IPS-15b (cell line): ENCODE results near the gene SYNJ2.

ENCODE experiments used
- H3K27me3 ChIP-seq: one replicate; pipeline ENCODE4 v1.6.1; 2013; ENCODE audit warnings: low read length; ENCODE audit not compliant: control insufficient read depth, insufficient read depth
- H3K36me3 ChIP-seq: one replicate; pipeline ENCODE4 v1.6.1; 2013; ENCODE audit warnings: low read length; ENCODE audit not compliant: control insufficient read depth, insufficient read depth
- H3K4me1 ChIP-seq: one replicate; pipeline ENCODE4 v1.6.1; 2013; ENCODE audit warnings: mild to moderate bottlenecking, low read length; ENCODE audit not compliant: control insufficient read depth, insufficient read depth
- H3K4me3 ChIP-seq: one replicate; pipeline ENCODE4 v1.5.1; 2013; ENCODE audit warnings: low read depth, low read length
- H3K9ac ChIP-seq: one replicate; pipeline ENCODE4 v1.6.1; 2013; ENCODE audit warnings: low read depth, mild to moderate bottlenecking, low read length
- H3K9me3 ChIP-seq: one replicate; pipeline ENCODE4 v1.6.1; 2013; ENCODE audit warnings: mild to moderate bottlenecking, low read length; ENCODE audit not compliant: control insufficient read depth, insufficient read depth

The SYNJ2 gene

GRCh38 chr6:158029668-158030230 is 48.1 kb downstream of the SYNJ2 start:
- Histone ChIP-seq H3K27me3 (no peaks in the 10 kb centered on the region), H3K36me3 (no peaks in the 10 kb centered on the region), H3K9me3 (no peaks in the 10 kb centered on the region), H3K4me3 (no peak overlapping the region), H3K4me1 (no peaks in the 10 kb centered on the region), H3K9ac (no peak overlapping the region)

- no peaks in the 10 kb centered on the region for H3K36me3 ChIP-seq
- H3K4me1 ChIP-seq: no peaks in the 10 kb centered on the region
- no peak overlapping the region for H3K9ac ChIP-seq
- H3K9me3 ChIP-seq: no peaks in the 10 kb centered on the region
- no peak overlapping the region for H3K4me3 ChIP-seq
- H3K27me3 ChIP-seq: no peaks in the 10 kb centered on the region
Measured at GRCh38 chr6:158030380-158031300, 49.0 kb downstream of the SYNJ2 start.

- Histone ChIP-seq H3K9me3 (no peaks in the 10 kb centered on the region), H3K4me3 (no peak overlapping the region), H3K36me3 (no peaks in the 10 kb centered on the region), H3K27me3 (no peaks in the 10 kb centered on the region), H3K9ac (no peak overlapping the region), H3K4me1 (no peaks in the 10 kb centered on the region)
Measured at GRCh38 chr6:158031381-158032353, 50.0 kb downstream of the SYNJ2 start.

GRCh38 chr6:158032354-158032733 is 50.7 kb downstream of the SYNJ2 start:
- H3K9me3 ChIP-seq: no peaks in the 10 kb centered on the region
- H3K4me1 ChIP-seq: no peaks in the 10 kb centered on the region
- no peak overlapping the region for H3K4me3 ChIP-seq
- H3K9ac ChIP-seq: no peak overlapping the region
- no peaks in the 10 kb centered on the region for H3K27me3 ChIP-seq
- no peaks in the 10 kb centered on the region for H3K36me3 ChIP-seq

- no peak overlapping the region for H3K9ac ChIP-seq
- no peaks in the 10 kb centered on the region for H3K27me3 ChIP-seq
- H3K9me3 ChIP-seq: no peaks in the 10 kb centered on the region
- H3K36me3 ChIP-seq: no peaks in the 10 kb centered on the region
- H3K4me1 ChIP-seq: no peaks in the 10 kb centered on the region
- H3K4me3 ChIP-seq: no peak overlapping the region
Measured at GRCh38 chr6:158033077-158033750, 51.6 kb downstream of the SYNJ2 start.

GRCh38 chr6:158033751-158034702 is 52.4 kb downstream of the SYNJ2 start:
- Histone ChIP-seq H3K27me3 (no peaks in the 10 kb centered on the region), H3K9me3 (no peaks in the 10 kb centered on the region), H3K4me1 (no peaks in the 10 kb centered on the region), H3K4me3 (no peak overlapping the region), H3K9ac (no peak overlapping the region), H3K36me3 (no peaks in the 10 kb centered on the region)

- no peak overlapping the region for H3K4me3 ChIP-seq
- no peaks in the 10 kb centered on the region for H3K9me3 ChIP-seq
- H3K4me1 ChIP-seq: no peaks in the 10 kb centered on the region
- H3K9ac ChIP-seq: no peak overlapping the region
- H3K36me3 ChIP-seq: no peaks in the 10 kb centered on the region
- no peaks in the 10 kb centered on the region for H3K27me3 ChIP-seq
Measured at GRCh38 chr6:158036261-158036660, 54.6 kb downstream of the SYNJ2 start.

- no peaks in the 10 kb centered on the region for H3K27me3 ChIP-seq
- H3K36me3 ChIP-seq: no peaks in the 10 kb centered on the region
- no peaks in the 10 kb centered on the region for H3K4me1 ChIP-seq
- H3K9me3 ChIP-seq: no peaks in the 10 kb centered on the region
- no peak overlapping the region for H3K4me3 ChIP-seq
- no peak overlapping the region for H3K9ac ChIP-seq
Measured at GRCh38 chr6:158037021-158037420, 55.4 kb downstream of the SYNJ2 start.

- no peaks in the 10 kb centered on the region for H3K27me3 ChIP-seq
- no peaks in the 10 kb centered on the region for H3K9me3 ChIP-seq
- no peak overlapping the region for H3K9ac ChIP-seq
- H3K4me1 ChIP-seq: no peaks in the 10 kb centered on the region
- H3K4me3 ChIP-seq: no peak overlapping the region
- H3K36me3 ChIP-seq: no peaks in the 10 kb centered on the region
Measured at GRCh38 chr6:158037771-158038170, 56.1 kb downstream of the SYNJ2 start.

- H3K36me3 ChIP-seq: no peaks in the 10 kb centered on the region
- no peaks in the 10 kb centered on the region for H3K4me1 ChIP-seq
- H3K4me3 ChIP-seq: no peak overlapping the region
- H3K27me3 ChIP-seq: no peaks in the 10 kb centered on the region
- H3K9ac ChIP-seq: no peak overlapping the region
- no peaks in the 10 kb centered on the region for H3K9me3 ChIP-seq
Measured at GRCh38 chr6:158038291-158039177, 56.9 kb downstream of the SYNJ2 start.
